SK-N-SH (cell line): Measurements from ENCODE around the gene THSD4. TPM values are rescaled to one million over a fixed set of nuclear protein-coding genes. Genes with fewer than 3 reads are reported as not detected.

Experiments
- CTCF ChIA-PET: fragments of 300-600, 350-600 bp; formaldehyde crosslinking; extraction: SDS; loops from one replicate; lab custom pipeline; 2021; lab: Yijun Ruan, JAX
- POLR2A ChIA-PET: fragments of 350-600 bp; sonication (Branson Sonifier 250); formaldehyde crosslinking; extraction: SDS; loops from one replicate; lab custom pipeline; 2020; ENCODE audit warnings: antibody characterized with exemption, inconsistent platforms; lab: Yijun Ruan, JAX
- DNase-seq: peaks from one replicate; pipeline ENCODE4 v3.0.0; 2012
- H2AFZ ChIP-seq: fragments of 200-600 bp; sonication (generic); 2 replicates; pipeline ENCODE4 v1.8.1; 2016; ENCODE audit warnings: antibody characterized with exemption, mild to moderate bottlenecking, low read depth
- H3F3A ChIP-seq: fragments of 200-600 bp; sonication (generic); replicated peaks from 2 replicates; pipeline ENCODE3; 2016; ENCODE audit warnings: antibody characterized with exemption, mild to moderate bottlenecking; ENCODE audit not compliant: insufficient read depth
- H3K27ac ChIP-seq, 2 experiments: fragments of 200-500 bp in 1 of 2; fragments of 200-600 bp in 1 of 2; sonication (Bioruptor generic) in 1 of 2; sonication (generic), shearing (Covaris generic) in 1 of 2; 2 replicates each; pipeline versions ENCODE4 v1.5.1 to v1.6.1; 2014 to 2016; ENCODE audit warnings: low read depth in 2 of 2, inconsistent platforms in 1 of 2, low read length in 1 of 2, mild to moderate bottlenecking in 1 of 2, mixed read lengths in 1 of 2
- H3K27me3 ChIP-seq: fragments of 200-600 bp; sonication (generic), shearing (Covaris generic); 2 replicates; pipeline ENCODE4 v1.6.1; 2016; ENCODE audit warnings: mixed run types; ENCODE audit not compliant: insufficient read depth
- H3K36me3 ChIP-seq, 2 experiments: fragments of 200-500 bp in 1 of 2; fragments of 200-600 bp in 1 of 2; sonication (Bioruptor generic) in 1 of 2; sonication (generic) in 1 of 2; replicated peaks in 1 of 2; 2 replicates each; pipeline versions ENCODE3 to v1.5.1; 2014 to 2016; ENCODE audit warnings: low read length in 1 of 2, mild to moderate bottlenecking in 1 of 2; ENCODE audit not compliant: insufficient read depth in 2 of 2, control insufficient read depth in 1 of 2
- H3K4me1 ChIP-seq, 2 experiments: fragments of 200-500 bp in 1 of 2; fragments of 200-600 bp in 1 of 2; sonication (Bioruptor generic) in 1 of 2; sonication (generic), shearing (Covaris generic) in 1 of 2; 2 replicates each; pipeline versions ENCODE4 v1.5.1 to v1.6.1; 2014 to 2016; ENCODE audit warnings: low read depth in 1 of 2, low read length in 1 of 2, mixed run types in 1 of 2; ENCODE audit not compliant: insufficient read depth in 2 of 2, control insufficient read depth in 1 of 2
- H3K4me2 ChIP-seq: fragments of 200-600 bp; sonication (generic), shearing (Covaris generic); 2 replicates; pipeline ENCODE4 v1.6.1; 2017; ENCODE audit warnings: mixed run types
- H3K4me3 ChIP-seq, 2 experiments: fragments of 200-500 bp in 1 of 2; fragments of 200-600 bp in 1 of 2; sonication (Bioruptor generic) in 1 of 2; sonication (generic), shearing (Covaris generic) in 1 of 2; 2 replicates each; pipeline versions ENCODE4 v1.5.1 to v1.8.1; 2014 to 2016; ENCODE audit warnings: low read depth in 2 of 2, inconsistent platforms in 1 of 2, low read length in 1 of 2, mild to moderate bottlenecking in 1 of 2, mixed read lengths in 1 of 2, moderate library complexity in 1 of 2
- H3K79me2 ChIP-seq: fragments of 200-600 bp; sonication (generic); 2 replicates; pipeline ENCODE4 v1.8.1; 2017; ENCODE audit warnings: mild to moderate bottlenecking; ENCODE audit not compliant: insufficient read depth
- H3K9ac ChIP-seq: fragments of 200-600 bp; sonication (generic); 2 replicates; pipeline ENCODE4 v1.6.1; 2017; ENCODE audit warnings: mixed run types
- H3K9me2 ChIP-seq: fragments of 200-600 bp; sonication (generic); 2 replicates; pipeline ENCODE4 v1.6.1; 2017; ENCODE audit warnings: mixed run types
- H3K9me3 ChIP-seq: fragments of 200-600 bp; sonication (generic); 2 replicates; pipeline ENCODE4 v1.6.1; 2017; ENCODE audit warnings: mixed run types, mild to moderate bottlenecking, moderate library complexity
- H4K20me1 ChIP-seq: fragments of 200-600 bp; sonication (generic); 2 replicates; pipeline ENCODE4 v1.6.1; 2017; ENCODE audit warnings: mild to moderate bottlenecking, mixed run types; ENCODE audit not compliant: insufficient read depth
- ELF1 ChIP-seq: IDR thresholded peaks from 2 replicates; pipeline ENCODE4 v1.4.0; 2012
- EZH2phosphoT487 ChIP-seq: fragments of 200-600 bp; sonication (generic); IDR thresholded peaks from 2 replicates; pipeline ENCODE4 v1.6.1; 2017; ENCODE audit warnings: low read depth, mixed run types, mild to moderate bottlenecking, antibody characterized with exemption, moderate library complexity, borderline replicate concordance
- FOSL2 ChIP-seq: IDR thresholded peaks from 2 replicates; pipeline ENCODE4 v1.4.0; 2012; ENCODE audit warnings: low read depth, mild to moderate bottlenecking, moderate library complexity, borderline replicate concordance
- FOXJ3 ChIP-seq: sonication (generic); formaldehyde crosslinking; IDR thresholded peaks from 2 replicates; pipeline ENCODE4 v1.5.1; 2020; ENCODE audit warnings: mild to moderate bottlenecking, missing genetic modification reagents
- FOXM1 ChIP-seq: IDR thresholded peaks from 2 replicates; pipeline ENCODE4 v1.4.0; 2012; ENCODE audit warnings: low read depth, mild to moderate bottlenecking
- GABPA ChIP-seq: IDR thresholded peaks from 2 replicates; pipeline ENCODE4 v1.4.0; 2012; ENCODE audit warnings: low read depth, mild to moderate bottlenecking
- GATA2 ChIP-seq: sonication (generic); formaldehyde crosslinking; IDR thresholded peaks from 2 replicates; pipeline ENCODE4 v1.5.0; 2020; ENCODE audit warnings: mild to moderate bottlenecking, missing genetic modification reagents
- JUND ChIP-seq: IDR thresholded peaks from 2 replicates; pipeline ENCODE4 v1.4.0; 2012
- NRF1 ChIP-seq: IDR thresholded peaks from 2 replicates; pipeline ENCODE4 v1.6.1; 2012; ENCODE audit warnings: low read depth, mild to moderate bottlenecking, low read length
- POLR2AphosphoS5 ChIP-seq: IDR thresholded peaks from 2 replicates; pipeline ENCODE4 v1.6.1; 2012; ENCODE audit warnings: low read depth, low read length
- RAD21 ChIP-seq: IDR thresholded peaks from 2 replicates; pipeline ENCODE4 v1.6.1; 2012; ENCODE audit warnings: mild to moderate bottlenecking, low read length
- RFX5 ChIP-seq: IDR thresholded peaks from 2 replicates; pipeline ENCODE4 v1.6.1; 2012; ENCODE audit warnings: mild to moderate bottlenecking, improper control_type of control experiment, low read length
- SIN3A ChIP-seq: IDR thresholded peaks from 2 replicates; pipeline ENCODE4 v1.6.1; 2012; ENCODE audit warnings: low read depth, mild to moderate bottlenecking, low read length, moderate library complexity, borderline replicate concordance
- SMC3 ChIP-seq: IDR thresholded peaks from 2 replicates; pipeline ENCODE4 v1.6.1; 2012; ENCODE audit warnings: low read depth, low read length, improper control_type of control experiment
- TCF12 ChIP-seq: IDR thresholded peaks from 2 replicates; pipeline ENCODE4 v1.4.0; 2012
- WGBS: methylation state at CpG from one replicate; pipeline ENCODE4 v1.1.6; 2017; ENCODE audit warnings: low lambda C conversion rate; 5-methylcytosine and 5-hydroxymethylcytosine counted together
- polyA plus RNA-seq, 3 experiments: library from polyadenylated mRNA; depleted of rRNA; stranded (reverse); fragments of >200 nt; gene quantifications; 2 replicates each; pipeline ENCODE4 v1.2.3, GENCODE V29; 2012
- TF ChIP-seq, protein P1 (sequence below): fragments of 150-350 bp; IDR thresholded peaks from 2 replicates; pipeline ENCODE4 v1.6.1; 2016; ENCODE audit warnings: mild to moderate bottlenecking, low read depth, low read length
- TF ChIP-seq, protein P2 (sequence below): IDR thresholded peaks from 2 replicates; pipeline ENCODE4; 2012

Gene THSD4
- polyA plus RNA-seq, 1 of the 3 experiments (the other 2 are of a cell fraction): 79.1 TPM

DNA sequence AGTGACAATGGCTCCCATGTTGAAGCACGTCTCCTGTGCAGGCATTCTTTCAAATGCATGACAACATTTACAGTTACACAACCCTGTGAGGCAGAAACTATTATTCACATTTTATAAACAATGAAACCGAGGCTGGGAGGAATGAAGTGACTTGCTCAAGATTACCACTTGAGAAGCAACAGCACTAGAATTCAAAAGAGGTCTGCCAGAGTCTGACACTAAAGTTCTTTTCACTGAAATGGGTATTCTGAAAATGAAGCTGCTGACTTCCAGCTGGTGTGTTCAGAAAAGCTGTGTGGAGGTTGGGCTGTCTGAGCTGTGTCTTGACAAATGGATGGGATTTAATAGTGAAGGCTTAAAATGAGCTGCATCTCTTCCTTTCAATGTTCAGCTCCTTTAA, 104.4 kb downstream of the THSD4 start:
- no peak overlapping the region for H3K27ac ChIP-seq

DNA sequence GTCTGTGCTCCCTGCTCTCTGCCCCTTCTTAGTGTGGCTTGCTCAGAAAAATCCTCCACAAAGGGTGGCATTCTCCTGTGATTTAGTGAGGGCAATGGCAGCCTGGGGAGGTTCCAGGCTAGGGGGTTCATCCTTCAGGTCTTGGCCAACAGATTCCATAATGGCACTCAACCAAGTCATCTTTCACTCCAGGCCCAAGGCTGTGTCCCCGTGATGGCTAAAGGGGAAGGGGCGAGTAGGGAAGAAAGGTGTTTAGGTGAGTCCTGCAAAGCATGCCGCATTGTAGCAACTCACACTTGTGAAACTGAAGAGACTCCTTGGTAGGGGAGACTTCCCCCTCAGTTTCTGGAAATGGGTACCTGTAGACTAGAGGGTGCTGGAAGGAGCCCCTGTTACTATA, 105.6 kb downstream of the THSD4 start:
- no peak overlapping the region for H3K4me3 ChIP-seq
- ChIA-PET POLR2A (no interaction called here), CTCF (no interaction called here)
- no peaks in the 10 kb centered on the region; a peak in 1 of 4 replicates for H3K4me1 ChIP-seq
- DNase-seq: no peak
- WGBS: 94% methylated on average over 3 of the region's 3 CpGs
- no peaks in the 10 kb centered on the region for H3K9me3 ChIP-seq
- H3F3A ChIP-seq: peaks cover under 1% of the 10 kb centered on the region
- H3K27me3 ChIP-seq: no peaks in the 10 kb centered on the region
- no peaks in the 10 kb centered on the region for H4K20me1 ChIP-seq
- H3K36me3 ChIP-seq: peaks cover 3 to 17% of the 10 kb centered on the region in 2 experiments
- H3K4me2 ChIP-seq: no peak overlapping the region
- TF ChIP-seq GABPA (no peak), FOXJ3 (CRISPR knock-in tag) (no peak), SIN3A (no peak), EZH2phosphoT487 (no peak), TCF12 (no peak), FOXM1 (no peak), SMC3 (no peak), ELF1 (no peak), RAD21 (no peak), JUND (no peak), FOSL2 (no peak), NRF1 (no peak), RFX5 (no peak)
- TF ChIP-seq, protein P1, sequence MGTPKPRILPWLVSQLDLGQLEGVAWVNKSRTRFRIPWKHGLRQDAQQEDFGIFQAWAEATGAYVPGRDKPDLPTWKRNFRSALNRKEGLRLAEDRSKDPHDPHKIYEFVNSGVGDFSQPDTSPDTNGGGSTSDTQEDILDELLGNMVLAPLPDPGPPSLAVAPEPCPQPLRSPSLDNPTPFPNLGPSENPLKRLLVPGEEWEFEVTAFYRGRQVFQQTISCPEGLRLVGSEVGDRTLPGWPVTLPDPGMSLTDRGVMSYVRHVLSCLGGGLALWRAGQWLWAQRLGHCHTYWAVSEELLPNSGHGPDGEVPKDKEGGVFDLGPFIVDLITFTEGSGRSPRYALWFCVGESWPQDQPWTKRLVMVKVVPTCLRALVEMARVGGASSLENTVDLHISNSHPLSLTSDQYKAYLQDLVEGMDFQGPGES: no peak
- TF ChIP-seq, protein P2, sequence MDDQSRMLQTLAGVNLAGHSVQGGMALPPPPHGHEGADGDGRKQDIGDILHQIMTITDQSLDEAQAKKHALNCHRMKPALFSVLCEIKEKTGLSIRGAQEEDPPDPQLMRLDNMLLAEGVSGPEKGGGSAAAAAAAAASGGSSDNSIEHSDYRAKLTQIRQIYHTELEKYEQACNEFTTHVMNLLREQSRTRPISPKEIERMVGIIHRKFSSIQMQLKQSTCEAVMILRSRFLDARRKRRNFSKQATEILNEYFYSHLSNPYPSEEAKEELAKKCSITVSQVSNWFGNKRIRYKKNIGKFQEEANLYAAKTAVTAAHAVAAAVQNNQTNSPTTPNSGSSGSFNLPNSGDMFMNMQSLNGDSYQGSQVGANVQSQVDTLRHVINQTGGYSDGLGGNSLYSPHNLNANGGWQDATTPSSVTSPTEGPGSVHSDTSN: no peak
- 0 out of 2 replicates have a peak, but pooled peaks cover 5% of the 10 kb centered on the region for H3K79me2 ChIP-seq
- H3K27ac ChIP-seq: no peak overlapping the region
- H3K9me2 ChIP-seq: no peaks in the 10 kb centered on the region
- H3K9ac ChIP-seq: no peak overlapping the region
- no peak overlapping the region for H2AFZ ChIP-seq

More for the DNA sequence above, 104.4 kb downstream of the THSD4 start:
- DNase-seq: no peak
- H3K4me2 ChIP-seq: no peak overlapping the region
- WGBS: 90% methylated on average over 2 of the region's 2 CpGs
- no peaks in the 10 kb centered on the region for H3K9me3 ChIP-seq
- H3F3A ChIP-seq: no peaks in the 10 kb centered on the region
- TF ChIP-seq JUND (no peak), GATA2 (CRISPR knock-in tag) (no peak), FOSL2 (no peak), FOXM1 (no peak), GABPA (no peak), POLR2AphosphoS5 (no peak), NRF1 (no peak)
- no peaks in the 10 kb centered on the region for H3K9me2 ChIP-seq
- H3K79me2 ChIP-seq: 0 out of 2 replicates have a peak, but pooled peaks cover 5% of the 10 kb centered on the region
- H3K4me3 ChIP-seq: no peak overlapping the region
- H3K9ac ChIP-seq: no peak overlapping the region
- no peaks in the 10 kb centered on the region; a peak in 1 of 4 replicates for H3K4me1 ChIP-seq
- ChIA-PET POLR2A (no interaction called here), CTCF (no interaction called here)
- no peaks in the 10 kb centered on the region for H3K27me3 ChIP-seq
- H3K36me3 ChIP-seq: peaks cover 3 to 17% of the 10 kb centered on the region in 2 experiments
- no peak overlapping the region for H2AFZ ChIP-seq
- H4K20me1 ChIP-seq: no peaks in the 10 kb centered on the region
